GM23338 (cell line): Measurements from ENCODE around the gene PIMREG.

Experiments used
- CTCF ChIP-seq, 2 experiments: fragments of 200-600 bp in 1 of 2; sonication (generic) in 1 of 2; conservative IDR thresholded peaks; 2 replicates each; pipeline versions ENCODE4 v1.5.1 to v1.6.1; 2016 to 2017; ENCODE audit warnings: antibody characterized with exemption in 2 of 2, low read depth in 2 of 2, mild to moderate bottlenecking in 2 of 2, moderate library complexity in 1 of 2
- POLR2AphosphoS5 ChIP-seq: IDR thresholded peaks from 2 replicates; pipeline ENCODE4 v1.6.1; 2016; ENCODE audit warnings: antibody characterized with exemption, low read depth

GRCh38 chr17:6492892-6493674, 48.8 kb downstream of the PIMREG start:
- TF ChIP-seq CTCF (conservative IDR thresholded peaks at IDR 0.05; ENCODE audit: low read depth in 2 of 2): no peak
- TF ChIP-seq POLR2AphosphoS5: no peak
